ENCODE measurements around the gene ABCC8.

The ABCC8 gene

GRCh38 chr11:17412488-17413180 lies 64.0 kb downstream of the ABCC8 start:
- TF ChIP-seq CTCF (IDR thresholded peaks at IDR 0.05; ENCODE audit: low read depth, low read length), result no peak

DNA sequence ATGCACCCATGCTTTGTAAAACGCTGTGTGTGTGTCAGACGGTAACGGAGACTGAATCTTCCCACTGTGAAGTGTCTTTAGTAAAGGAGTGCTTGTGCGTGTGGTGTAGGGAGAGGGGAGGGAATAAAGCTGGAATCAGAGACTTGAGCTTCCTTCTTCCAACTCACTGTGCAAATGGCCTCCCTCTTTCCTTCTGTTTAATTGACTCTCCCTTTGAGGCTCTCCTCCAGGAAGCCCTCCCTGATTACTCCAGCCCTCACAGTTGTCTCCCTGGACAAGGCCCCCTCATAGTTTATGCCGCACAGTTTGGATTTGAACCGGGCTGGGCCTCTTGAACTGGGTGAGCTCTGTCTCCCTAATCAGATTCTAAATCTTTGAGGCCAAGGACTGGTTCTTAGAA lies 65.2 kb downstream of the ABCC8 start:
- no peak for TF ChIP-seq CTCF (IDR thresholded peaks at IDR 0.05; ENCODE audit: low read depth, low read length)

More at GRCh38 chr11:17412488-17413180, 64.0 kb downstream of the ABCC8 start:
- no peak overlapping the region for H3K4me3 ChIP-seq (ENCODE audit: low read depth, low read length)

DNA sequence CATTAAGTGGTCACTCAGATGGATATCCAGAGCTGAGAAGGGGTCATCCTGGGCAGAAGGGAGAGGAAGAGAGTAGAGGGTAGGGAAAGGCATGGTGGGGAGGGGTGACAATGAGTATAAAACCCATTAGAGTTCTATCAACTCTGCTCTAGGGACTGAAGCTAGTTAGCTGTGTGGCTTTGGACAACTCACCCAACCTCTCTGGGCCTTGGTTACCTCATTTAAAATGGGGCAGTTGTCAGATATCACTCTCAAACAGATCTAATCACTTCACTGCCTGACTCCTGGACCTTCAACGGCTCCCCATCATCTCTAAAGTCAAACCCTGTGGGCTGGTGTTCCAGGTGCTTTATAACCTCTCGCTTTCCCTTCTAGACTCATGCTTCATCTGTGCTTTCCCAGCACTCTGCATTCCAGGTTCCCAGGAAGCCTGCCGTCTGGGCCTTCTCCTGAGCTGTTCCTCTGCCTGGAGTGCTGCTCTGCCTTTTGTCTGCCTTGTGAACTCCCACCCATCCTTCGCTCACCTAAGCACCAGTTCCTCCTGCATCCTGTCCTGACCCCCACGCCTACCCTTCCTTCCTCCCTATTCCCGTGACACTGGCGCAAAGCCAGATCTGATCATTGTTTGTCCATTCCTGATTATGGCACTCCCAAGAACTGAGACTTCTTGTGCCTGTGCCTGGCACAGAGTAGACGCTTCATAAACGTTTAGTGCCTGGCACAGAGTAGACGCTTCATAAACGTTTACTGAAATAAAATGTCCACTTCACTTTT lies 65.9 kb downstream of the ABCC8 start:
- TF ChIP-seq CTCF (IDR thresholded peaks at IDR 0.05; ENCODE audit: low read depth, low read length), result no peak
- H3K4me3 ChIP-seq (ENCODE audit: low read depth, low read length), result no peak overlapping the region

More for the DNA sequence above, 65.2 kb downstream of the ABCC8 start:
- H3K4me3 ChIP-seq (ENCODE audit: low read depth, low read length), result no peak overlapping the region

GRCh38 chr11:17408641-17409040 lies 68.0 kb downstream of the ABCC8 start:
- no peak for TF ChIP-seq CTCF (IDR thresholded peaks at IDR 0.05; ENCODE audit: low read depth, low read length)
- H3K4me3 ChIP-seq (ENCODE audit: low read depth, low read length), result no peak overlapping the region

- no peak for TF ChIP-seq CTCF (IDR thresholded peaks at IDR 0.05; ENCODE audit: low read depth, low read length)
- H3K4me3 ChIP-seq (ENCODE audit: low read depth, low read length), result no peak overlapping the region
These were observed 68.6 kb downstream of the ABCC8 start for GRCh38 chr11:17408026-17408425.

- TF ChIP-seq CTCF (IDR thresholded peaks at IDR 0.05; ENCODE audit: low read depth, low read length), result no peak
- H3K4me3 ChIP-seq (ENCODE audit: low read depth, low read length), result no peak overlapping the region
These were observed 69.1 kb downstream of the ABCC8 start for GRCh38 chr11:17407575-17407974.

DNA sequence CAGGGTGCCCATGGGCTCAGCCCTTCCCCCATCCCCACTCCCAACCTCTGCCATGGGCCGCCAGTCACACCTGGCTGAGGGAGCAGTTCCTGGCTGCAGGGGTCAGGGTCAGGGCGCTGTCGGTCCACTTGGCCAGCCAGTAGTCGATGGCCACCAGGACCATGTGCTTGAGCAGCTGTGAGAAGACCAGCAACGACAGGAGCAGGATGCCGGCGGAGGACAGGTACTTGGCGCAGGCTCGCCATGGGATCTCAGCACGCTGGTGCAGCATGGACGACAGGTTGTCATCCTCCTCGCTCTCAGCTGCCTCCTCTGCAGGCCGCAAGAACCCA lies 69.9 kb downstream of the ABCC8 start:
- TF ChIP-seq CTCF (IDR thresholded peaks at IDR 0.05; ENCODE audit: low read depth, low read length), result no peak
- no peak overlapping the region for H3K4me3 ChIP-seq (ENCODE audit: low read depth, low read length)
